HG02678 (cell line): ENCODE data around the gene GADL1.

ENCODE experiments used
- ATAC-seq: cut with Tn5 transposase; IDR thresholded peaks from one replicate; pipeline ENCODE4 v1.9.1; 2021; ENCODE audit warnings: mild to moderate bottlenecking, moderate library complexity; ENCODE audit not compliant: unreplicated experiment

Gene GADL1

GRCh38 chr3:30698549-30698948, 195.9 kb downstream of the GADL1 start:
- no peak for ATAC-seq

DNA sequence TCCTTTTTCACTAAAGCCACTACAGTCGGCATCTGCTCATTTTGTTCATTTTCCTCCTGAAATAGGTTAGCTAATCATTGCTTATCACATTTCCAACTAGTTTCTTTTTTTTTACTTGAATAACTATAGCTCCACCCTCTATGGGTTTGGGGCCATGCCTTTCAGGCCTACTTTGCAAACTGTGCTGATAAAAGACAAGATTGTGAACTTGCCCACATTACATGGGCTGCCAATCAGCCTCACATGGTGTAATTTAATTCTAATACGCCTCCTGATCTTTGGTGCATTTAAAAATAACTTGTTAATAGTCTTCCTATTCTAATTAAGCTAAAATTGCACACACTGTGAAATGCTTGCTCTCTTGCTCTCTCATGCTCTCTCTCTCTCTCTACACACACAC, 197.6 kb downstream of the GADL1 start:
- ATAC-seq, result no peak

DNA sequence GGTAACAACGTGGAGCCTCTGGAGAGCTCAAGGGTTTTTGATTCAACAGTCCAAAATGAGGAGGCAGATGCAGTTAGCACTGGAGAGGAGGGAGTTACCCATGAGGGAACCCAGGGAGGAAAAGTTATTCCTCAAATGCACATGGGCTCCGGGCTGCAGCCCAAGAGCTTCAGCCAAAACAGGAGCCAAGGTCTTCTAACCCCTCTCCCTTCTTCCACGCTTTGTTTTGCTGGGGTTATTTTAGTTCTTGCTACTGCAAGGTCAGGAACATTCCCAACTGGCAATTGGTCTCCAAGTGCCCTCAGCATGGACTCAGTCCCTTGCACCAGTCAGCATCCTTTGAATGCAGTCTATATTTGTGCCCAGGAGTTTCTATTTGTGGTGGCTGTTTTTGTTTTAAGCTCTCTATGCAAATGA, 198.1 kb downstream of the GADL1 start:
- no peak for ATAC-seq

- ATAC-seq, result no peak
Measured at GRCh38 chr3:30695302-30696061, 199.0 kb downstream of the GADL1 start.

DNA sequence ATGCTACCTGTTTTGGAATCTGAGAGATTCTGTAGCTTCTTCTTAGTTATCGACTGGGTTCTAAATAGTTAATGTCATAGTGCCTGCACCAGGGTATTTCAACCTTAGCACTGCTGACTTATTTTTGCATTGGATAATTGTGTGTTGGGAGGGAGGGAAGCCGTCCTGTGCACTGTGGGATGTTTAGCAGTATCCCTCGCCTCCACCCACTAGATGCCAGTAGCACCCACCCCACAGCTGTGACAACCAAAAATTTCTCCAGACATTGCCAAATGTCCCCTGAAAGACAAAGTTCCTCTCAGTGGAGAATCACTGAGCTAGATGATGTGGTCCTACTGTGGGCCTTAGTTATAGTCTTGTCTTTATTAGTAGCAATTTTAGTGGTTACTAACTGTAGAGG, 199.8 kb downstream of the GADL1 start:
- ATAC-seq, result no peak

GRCh38 chr3:30694148-30694547, 200.3 kb downstream of the GADL1 start:
- no peak for ATAC-seq

GRCh38 chr3:30693470-30694120, 200.9 kb downstream of the GADL1 start:
- ATAC-seq, result peak; percentile 92

DNA sequence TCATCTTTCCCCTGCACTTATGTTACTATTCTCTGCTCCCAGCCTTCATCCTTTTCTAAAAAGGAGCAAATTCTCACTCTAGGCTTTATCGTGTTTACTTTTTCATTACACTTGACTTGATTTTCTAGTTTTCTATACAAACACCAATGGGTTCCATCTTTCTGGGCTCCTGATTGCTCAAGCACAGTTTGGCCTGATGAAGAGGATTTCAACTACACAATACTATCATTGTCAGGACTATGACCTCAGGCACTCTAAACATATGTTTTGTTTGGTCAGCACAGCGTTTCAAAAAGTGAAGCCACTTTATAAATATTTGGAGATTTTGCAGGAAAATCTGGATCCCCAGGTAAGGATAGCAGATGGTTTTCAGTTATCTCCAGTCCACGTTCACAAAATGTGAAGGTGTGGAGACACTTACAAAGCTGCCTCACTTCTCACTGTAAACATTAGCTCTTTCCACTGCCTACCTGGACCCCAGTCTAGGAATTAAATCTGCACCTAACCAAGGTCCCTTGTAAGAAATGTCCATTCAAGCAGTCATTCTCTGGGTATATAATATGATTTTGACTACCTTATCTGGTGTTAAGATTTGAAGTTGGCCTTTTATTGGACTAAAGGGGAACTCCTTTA, 201.8 kb downstream of the GADL1 start:
- no peak for ATAC-seq

- no peak for ATAC-seq
Measured at GRCh38 chr3:30691944-30692343, 202.5 kb downstream of the GADL1 start.

GRCh38 chr3:30691249-30691880, 203.1 kb downstream of the GADL1 start:
- no peak for ATAC-seq

DNA sequence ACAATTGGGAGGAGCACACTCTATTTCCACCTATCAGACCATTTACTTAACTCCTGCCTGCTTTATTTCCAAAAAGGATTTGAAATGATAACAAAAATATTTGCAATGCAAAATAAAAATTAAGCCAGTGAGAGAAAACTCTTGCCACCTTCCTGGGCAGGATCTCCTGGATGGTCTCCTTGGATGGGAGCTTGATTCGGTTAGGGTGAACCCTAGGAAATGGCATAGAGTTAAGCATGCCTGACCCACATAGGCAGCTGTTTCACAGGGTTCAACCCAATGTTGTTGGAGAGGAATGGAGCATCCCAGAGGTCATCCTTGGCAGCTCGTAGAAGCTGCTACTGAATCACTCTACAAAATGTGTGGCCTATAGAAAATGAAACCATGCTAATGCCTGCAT, 204.3 kb downstream of the GADL1 start:
- no peak for ATAC-seq

DNA sequence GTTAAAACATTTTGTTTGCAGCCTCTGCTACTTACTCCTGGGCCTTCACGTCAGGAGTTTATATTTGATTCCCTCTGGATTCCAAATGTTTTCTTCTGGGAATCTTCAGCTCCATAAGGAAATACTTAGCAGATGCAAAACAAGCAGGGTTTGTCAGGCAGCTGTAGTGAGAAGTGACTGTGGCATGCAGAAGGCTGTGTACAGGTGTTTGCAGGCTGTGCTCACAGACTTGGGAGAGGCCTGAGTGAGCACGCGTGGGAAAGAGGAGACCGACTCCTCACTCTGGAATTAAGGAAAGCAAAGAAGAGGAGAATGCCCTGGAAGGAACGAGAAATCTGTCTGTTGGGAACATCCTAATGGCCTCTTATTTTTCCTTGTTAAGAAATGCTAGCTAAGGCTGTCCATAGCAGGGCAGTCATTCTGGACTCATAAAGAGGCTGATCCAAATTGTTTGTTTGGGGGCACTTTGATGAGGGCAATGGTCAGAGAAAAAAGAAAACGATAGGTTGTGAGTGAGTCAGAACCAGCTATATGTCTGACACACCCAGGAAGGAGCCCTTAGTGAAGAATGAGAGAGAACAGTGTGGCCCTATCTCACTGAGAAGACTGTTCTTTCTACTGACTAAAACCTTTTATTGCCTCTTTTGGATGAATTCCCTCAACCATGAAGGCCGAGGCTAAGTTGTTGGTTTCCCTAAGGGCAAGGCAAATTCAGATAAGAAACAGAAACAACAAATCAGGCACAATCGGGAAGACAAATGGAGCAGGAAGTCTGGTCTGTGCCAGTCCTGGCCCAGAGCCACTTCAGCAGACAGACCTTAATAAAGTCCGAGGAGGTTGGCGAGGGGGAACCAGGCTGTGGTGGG, 205.5 kb downstream of the GADL1 start:
- ATAC-seq, result no peak

DNA sequence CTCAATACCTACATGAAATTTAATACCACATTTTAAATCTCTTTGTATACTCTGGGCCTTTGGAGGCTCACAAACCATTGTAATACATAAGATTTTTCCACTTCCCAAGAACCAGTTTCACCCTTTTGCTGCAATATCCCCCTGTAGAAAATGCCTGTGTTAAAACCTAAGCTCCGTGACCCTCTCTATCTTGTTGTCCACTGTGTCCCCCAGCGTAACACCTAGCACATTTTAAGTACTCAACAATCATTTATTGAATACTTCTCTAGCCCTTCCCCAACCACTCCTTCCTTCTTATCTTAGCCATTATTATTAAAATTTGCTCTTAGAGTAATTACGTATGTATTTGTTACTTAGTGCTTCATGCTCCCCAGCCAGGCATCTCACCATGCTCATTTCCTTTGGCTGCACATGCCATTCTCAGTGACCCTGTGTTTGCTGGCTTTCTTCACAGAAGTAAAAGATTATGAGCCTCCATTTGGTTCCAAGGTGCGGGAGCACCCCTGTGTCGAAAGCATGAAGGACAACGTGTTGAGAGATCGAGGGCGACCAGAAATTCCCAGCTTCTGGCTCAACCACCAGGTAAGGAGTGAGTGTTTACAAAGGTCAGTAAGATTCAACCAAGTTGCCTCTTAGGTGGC, 206.4 kb downstream of the GADL1 start:
- ATAC-seq, result no peak

DNA sequence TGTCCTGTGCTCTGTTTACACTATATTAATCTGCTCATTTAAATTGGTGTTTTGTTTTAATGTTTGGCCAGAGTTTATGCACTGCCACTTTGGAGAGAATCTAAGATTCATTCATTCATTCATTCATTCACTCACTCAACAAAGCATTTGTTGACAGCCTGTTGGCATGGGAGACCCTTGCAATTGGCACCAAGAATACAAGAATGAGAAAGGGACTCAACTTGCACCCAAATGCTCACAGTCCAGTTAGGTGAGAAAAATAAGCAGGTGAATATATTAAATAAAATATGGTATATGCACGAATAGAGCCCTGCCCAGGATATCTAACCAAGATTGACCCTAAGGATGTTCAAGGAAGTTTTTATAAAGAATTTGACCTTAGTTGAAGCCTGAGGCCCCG, 207.7 kb downstream of the GADL1 start:
- ATAC-seq, result no peak

GRCh38 chr3:30686176-30686575, 208.3 kb downstream of the GADL1 start:
- no peak for ATAC-seq

DNA sequence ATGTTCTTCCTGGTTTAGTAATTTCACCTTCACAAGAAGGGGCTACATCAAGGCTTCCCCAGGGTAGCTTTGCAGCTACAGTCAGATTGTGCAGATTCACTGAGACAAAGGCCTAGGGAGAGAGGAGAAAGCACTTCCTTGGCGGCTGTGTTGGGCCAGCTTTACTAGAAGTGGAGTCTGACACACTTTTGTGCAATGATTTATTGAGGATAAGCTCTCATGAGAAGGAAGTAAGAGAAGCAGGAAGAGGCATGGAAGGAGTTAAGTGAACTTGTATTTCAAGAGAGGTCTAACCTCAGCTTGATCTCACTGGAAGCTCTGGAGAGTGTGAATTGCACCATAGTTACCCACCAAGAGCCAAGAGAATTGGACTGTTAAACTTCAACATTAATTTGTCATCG, 209.2 kb downstream of the GADL1 start:
- no peak for ATAC-seq

DNA sequence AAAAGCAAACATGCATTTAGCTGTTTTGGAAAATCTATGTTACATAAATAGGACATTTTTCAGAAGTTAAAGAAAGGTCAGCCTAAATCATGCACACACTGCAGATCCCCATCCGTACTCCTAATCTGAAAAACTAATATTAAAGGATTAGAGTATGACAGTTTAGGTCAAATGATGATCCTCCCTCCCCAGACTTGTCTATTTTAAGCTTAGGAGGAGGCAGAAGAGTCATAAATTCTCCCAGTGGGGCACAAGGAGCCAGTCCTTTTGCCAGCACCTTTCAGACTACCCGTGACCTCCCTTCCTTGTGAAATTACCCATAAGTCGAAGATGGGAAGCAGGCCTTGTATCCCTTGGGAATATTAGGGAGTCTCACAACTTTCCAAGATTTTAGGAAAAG, 210.1 kb downstream of the GADL1 start:
- ATAC-seq, result no peak

DNA sequence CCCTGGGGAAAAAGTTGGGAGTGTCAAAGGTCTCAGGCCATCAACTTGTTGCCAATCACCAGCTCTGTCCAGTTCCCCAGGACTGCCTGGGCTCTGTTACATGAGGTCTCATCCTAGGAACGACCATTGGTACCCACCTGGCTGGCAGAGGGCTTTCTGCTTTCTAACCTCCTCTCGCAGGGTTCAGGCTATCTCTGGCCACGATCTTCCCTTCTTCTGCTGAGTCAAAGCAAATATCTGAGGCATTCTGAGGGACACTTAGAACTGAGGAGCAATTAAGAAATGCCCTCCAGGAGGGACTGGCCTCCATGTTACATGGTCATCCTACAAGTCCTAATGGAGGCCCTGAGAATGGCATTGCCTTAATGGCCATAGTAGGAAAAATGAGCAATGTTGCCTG, 210.7 kb downstream of the GADL1 start:
- no peak for ATAC-seq

GRCh38 chr3:30682434-30683155, 211.9 kb downstream of the GADL1 start:
- no peak for ATAC-seq
